GM12874 (cell line): ENCODE data around the gene SOX15.

ENCODE experiments used
- TF ChIP-seq, protein P1 (sequence below): IDR thresholded peaks from 2 replicates; pipeline ENCODE4 v1.5.1; 2011; ENCODE audit warnings: low read depth, mild to moderate bottlenecking, control low read depth, low read length, moderate library complexity; ENCODE audit not compliant: insufficient read depth

The SOX15 gene

DNA sequence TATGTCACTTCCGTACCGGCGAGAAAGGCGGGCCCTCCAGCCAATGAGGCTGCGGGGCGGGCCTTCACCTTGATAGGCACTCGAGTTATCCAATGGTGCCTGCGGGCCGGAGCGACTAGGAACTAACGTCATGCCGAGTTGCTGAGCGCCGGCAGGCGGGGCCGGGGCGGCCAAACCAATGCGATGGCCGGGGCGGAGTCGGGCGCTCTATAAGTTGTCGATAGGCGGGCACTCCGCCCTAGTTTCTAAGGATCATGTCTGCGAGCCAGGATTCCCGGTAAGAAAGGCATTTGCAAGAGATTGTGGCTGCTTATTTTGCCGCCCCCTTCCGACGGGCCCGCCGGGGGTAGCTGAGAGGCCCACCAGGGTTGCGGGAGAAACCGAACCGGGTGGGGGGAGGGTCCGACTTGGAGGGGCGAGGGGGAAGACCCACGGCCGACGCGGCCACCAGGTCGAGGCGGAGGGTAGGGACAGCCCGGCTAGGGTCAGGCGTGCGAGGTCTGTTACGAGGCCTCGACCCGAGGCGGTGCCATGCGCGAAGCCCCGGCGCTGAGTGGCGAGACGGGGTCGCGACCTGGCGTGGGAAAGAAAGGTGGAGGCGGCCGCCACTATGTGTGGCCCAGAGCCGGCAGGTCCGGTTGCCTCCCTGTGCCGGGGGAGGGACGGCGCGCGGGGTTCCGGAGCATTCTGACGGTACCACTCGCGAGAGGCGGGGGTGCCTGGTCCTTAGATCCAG is 17.1 kb downstream of the SOX15 start:
- TF ChIP-seq, protein P1, sequence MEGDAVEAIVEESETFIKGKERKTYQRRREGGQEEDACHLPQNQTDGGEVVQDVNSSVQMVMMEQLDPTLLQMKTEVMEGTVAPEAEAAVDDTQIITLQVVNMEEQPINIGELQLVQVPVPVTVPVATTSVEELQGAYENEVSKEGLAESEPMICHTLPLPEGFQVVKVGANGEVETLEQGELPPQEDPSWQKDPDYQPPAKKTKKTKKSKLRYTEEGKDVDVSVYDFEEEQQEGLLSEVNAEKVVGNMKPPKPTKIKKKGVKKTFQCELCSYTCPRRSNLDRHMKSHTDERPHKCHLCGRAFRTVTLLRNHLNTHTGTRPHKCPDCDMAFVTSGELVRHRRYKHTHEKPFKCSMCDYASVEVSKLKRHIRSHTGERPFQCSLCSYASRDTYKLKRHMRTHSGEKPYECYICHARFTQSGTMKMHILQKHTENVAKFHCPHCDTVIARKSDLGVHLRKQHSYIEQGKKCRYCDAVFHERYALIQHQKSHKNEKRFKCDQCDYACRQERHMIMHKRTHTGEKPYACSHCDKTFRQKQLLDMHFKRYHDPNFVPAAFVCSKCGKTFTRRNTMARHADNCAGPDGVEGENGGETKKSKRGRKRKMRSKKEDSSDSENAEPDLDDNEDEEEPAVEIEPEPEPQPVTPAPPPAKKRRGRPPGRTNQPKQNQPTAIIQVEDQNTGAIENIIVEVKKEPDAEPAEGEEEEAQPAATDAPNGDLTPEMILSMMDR: no peak

DNA sequence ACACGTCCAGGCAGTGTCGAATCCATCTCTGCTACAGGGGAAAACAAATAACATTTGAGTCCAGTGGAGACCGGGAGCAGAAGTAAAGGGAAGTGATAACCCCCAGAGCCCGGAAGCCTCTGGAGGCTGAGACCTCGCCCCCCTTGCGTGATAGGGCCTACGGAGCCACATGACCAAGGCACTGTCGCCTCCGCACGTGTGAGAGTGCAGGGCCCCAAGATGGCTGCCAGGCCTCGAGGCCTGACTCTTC is 17.6 kb downstream of the SOX15 start:
- TF ChIP-seq, protein P1: no peak

DNA sequence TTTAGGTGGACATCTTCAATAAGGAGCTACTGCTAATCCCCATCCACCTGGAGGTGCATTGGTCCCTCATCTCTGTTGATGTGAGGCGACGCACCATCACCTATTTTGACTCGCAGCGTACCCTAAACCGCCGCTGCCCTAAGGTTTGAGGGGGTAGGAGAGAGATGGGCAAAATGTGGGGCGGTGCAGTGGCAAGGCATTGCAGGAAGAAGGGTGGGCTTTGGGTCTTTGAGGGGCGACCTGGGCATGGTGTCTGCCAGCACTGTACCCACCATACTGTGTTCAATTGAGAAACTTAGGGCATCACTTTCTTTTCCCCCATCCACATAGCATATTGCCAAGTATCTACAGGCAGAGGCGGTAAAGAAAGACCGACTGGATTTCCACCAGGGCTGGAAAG is 19.5 kb downstream of the SOX15 start:
- TF ChIP-seq, protein P1: no peak

DNA sequence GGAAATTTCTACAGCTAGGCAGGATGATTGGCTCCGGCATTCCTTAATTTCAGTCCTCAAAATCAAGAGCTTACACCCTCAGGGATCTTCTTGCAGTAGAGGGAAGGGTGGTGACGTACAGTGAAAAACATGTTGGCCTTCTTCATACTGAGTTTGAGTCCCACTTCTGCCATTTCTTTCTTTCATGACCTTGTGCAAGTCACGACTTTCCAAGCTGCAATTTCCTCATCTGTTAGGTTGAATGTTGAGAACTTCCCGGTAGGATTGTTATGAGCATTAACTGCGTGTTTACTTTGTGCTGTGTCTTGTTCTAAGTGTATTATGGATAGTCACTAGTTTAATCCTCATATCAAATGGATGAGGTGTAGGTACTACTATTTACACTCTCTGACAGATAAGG is 20.3 kb downstream of the SOX15 start:
- TF ChIP-seq, protein P1: no peak

GRCh38 chr17:7563115-7563869 is 26.6 kb downstream of the SOX15 start:
- TF ChIP-seq, protein P1: no peak

- TF ChIP-seq, protein P1: no peak
Observed at GRCh38 chr17:7562208-7562605, 27.7 kb downstream of the SOX15 start.

GRCh38 chr17:7561589-7562207 is 28.2 kb downstream of the SOX15 start, which contains the start of gene SENP3:
SENP3 (plus strand) TSS chr17:7561919; CDS start chr17:7563077, 1,158 bp downstream.
- TF ChIP-seq, protein P1: no peak
